GM21360 (cell line): Measurements from ENCODE around the gene CDH8.
"Not testable (repeated sequence)": the region's sequence is repeated elsewhere in the genome, so short reads cannot be mapped to it uniquely, and the experiment has no call there.

Experiments used
- ATAC-seq: cut with Tn5 transposase; IDR thresholded peaks from one replicate; pipeline ENCODE4 v1.9.1; 2021; ENCODE audit warnings: mild to moderate bottlenecking, moderate library complexity; ENCODE audit not compliant: unreplicated experiment

Gene CDH8

GRCh38 chr16:61871837-61872777, 164.1 kb downstream of the CDH8 start:
- no peak for ATAC-seq

- no peak for ATAC-seq
These were observed 173.8 kb downstream of the CDH8 start for GRCh38 chr16:61862221-61863155.

- ATAC-seq, result no peak
These were observed 177.2 kb downstream of the CDH8 start for GRCh38 chr16:61858988-61859387.

- ATAC-seq, result no peak
These were observed 193.6 kb downstream of the CDH8 start for GRCh38 chr16:61842666-61843065.

- no peak for ATAC-seq
These were observed 199.3 kb downstream of the CDH8 start for GRCh38 chr16:61836804-61837393.

- ATAC-seq, result no peak
These were observed 202.2 kb downstream of the CDH8 start for GRCh38 chr16:61834082-61834481.

GRCh38 chr16:61831351-61831917, 204.8 kb downstream of the CDH8 start:
- ATAC-seq, result no peak

- ATAC-seq, result no peak
These were observed 206.6 kb downstream of the CDH8 start for GRCh38 chr16:61829631-61830030.

GRCh38 chr16:61823326-61823725, 212.9 kb downstream of the CDH8 start:
- no peak for ATAC-seq

GRCh38 chr16:61820820-61821219, 215.4 kb downstream of the CDH8 start:
- ATAC-seq, result no peak

GRCh38 chr16:61820398-61820797, 215.8 kb downstream of the CDH8 start:
- ATAC-seq, result no peak

- no peak for ATAC-seq
These were observed 217.4 kb downstream of the CDH8 start for GRCh38 chr16:61818850-61819249.

- no peak for ATAC-seq
These were observed 218.5 kb downstream of the CDH8 start for GRCh38 chr16:61817583-61818278.

- no peak for ATAC-seq
These were observed 221.4 kb downstream of the CDH8 start for GRCh38 chr16:61814726-61815347.

GRCh38 chr16:61813339-61813738, 222.9 kb downstream of the CDH8 start:
- ATAC-seq, result no peak

- no peak for ATAC-seq
These were observed 224.0 kb downstream of the CDH8 start for GRCh38 chr16:61812251-61812650.

- ATAC-seq, result no peak
These were observed 228.7 kb downstream of the CDH8 start for GRCh38 chr16:61807551-61807950.

- ATAC-seq, result not testable (repeated sequence)
These were observed 235.0 kb downstream of the CDH8 start for GRCh38 chr16:61801217-61801616.

- ATAC-seq, result no peak
These were observed 237.5 kb downstream of the CDH8 start for GRCh38 chr16:61798741-61799140.
